GM10248 (cell line): ENCODE results near the gene PAX7.

Source experiments
- CTCF ChIA-PET: fragments of 300-600 bp; sonication (Branson Sonifier 250); formaldehyde crosslinking; extraction: SDS; loops from one replicate; lab custom pipeline; 2021; ENCODE audit warnings: antibody characterized with exemption; lab: Yijun Ruan, JAX
- POLR2A ChIA-PET: fragments of 350-650 bp; sonication (Branson Sonifier 250); formaldehyde crosslinking; extraction: SDS; loops from one replicate; lab custom pipeline; 2020; ENCODE audit warnings: antibody characterized with exemption; lab: Yijun Ruan, JAX
- DNase-seq: peaks from one replicate; pipeline ENCODE4 v3.0.0; 2012; ENCODE audit errors: extremely low spot score
- TF ChIP-seq, protein P1 (sequence below): IDR thresholded peaks from 2 replicates; pipeline ENCODE4 v1.5.1; 2012; ENCODE audit warnings: mild to moderate bottlenecking, low read depth; ENCODE audit errors: extremely low read depth, missing control alignments, control extremely low read depth

PAX7 gene

DNA sequence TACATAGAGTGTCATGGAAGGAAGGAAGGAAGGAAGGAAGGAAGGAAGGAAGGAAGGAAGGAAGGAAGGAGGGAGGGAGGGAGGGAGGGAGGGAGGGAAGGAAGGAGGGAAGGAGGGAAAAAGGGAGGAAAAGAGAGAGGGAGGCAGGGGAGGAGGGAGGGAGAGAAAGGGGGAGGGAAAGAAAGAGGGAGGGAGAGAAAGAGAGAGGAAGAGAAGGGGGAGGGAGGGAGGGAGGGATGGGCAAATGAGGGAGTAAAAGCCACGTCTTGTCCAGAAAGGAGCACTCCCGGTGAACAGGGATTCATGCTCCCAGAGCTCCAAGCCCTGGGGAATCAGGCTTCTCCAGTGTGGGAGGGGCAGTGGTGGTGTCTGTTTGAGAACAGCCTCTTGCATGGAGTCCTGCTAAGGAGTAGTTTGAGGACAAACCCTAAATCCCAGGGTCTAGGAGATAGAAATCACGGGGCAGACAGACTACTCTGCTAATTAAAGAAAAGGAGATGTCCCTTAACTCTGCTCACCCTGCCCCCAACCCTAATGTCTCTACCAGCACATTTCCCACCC, 157.3 kb downstream of the PAX7 start:
- CTCF ChIA-PET = interaction anchor here (1.4 kb wide), 1 partner anchor 17 kb away, joined by 3 read pairs; no protein-coding TSS in a partner anchor
- POLR2A ChIA-PET = interaction anchor here (0.5 kb wide), 1 partner anchor 276 kb away, joined by 4 read pairs; no protein-coding TSS in a partner anchor
- TF ChIP-seq, protein P1, sequence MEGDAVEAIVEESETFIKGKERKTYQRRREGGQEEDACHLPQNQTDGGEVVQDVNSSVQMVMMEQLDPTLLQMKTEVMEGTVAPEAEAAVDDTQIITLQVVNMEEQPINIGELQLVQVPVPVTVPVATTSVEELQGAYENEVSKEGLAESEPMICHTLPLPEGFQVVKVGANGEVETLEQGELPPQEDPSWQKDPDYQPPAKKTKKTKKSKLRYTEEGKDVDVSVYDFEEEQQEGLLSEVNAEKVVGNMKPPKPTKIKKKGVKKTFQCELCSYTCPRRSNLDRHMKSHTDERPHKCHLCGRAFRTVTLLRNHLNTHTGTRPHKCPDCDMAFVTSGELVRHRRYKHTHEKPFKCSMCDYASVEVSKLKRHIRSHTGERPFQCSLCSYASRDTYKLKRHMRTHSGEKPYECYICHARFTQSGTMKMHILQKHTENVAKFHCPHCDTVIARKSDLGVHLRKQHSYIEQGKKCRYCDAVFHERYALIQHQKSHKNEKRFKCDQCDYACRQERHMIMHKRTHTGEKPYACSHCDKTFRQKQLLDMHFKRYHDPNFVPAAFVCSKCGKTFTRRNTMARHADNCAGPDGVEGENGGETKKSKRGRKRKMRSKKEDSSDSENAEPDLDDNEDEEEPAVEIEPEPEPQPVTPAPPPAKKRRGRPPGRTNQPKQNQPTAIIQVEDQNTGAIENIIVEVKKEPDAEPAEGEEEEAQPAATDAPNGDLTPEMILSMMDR = no peak

DNA sequence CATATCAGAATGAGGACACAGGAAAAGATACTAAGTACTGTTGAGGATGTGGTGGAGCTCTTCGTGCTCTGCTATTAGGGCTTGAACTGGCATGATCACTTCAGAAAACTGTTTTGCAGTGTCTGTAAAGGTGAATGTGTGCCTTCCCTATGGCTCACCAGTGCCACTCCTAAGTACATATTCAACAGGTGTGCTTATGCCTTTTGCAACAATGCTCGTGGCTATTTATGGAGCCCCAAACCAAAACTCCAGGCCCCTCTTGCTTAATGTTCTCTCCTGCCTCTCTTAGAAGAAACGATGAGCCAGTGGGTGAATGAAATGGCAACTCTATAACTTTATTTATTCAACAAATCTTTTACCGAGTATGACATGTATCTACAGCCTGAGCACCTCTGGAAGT, 158.6 kb downstream of the PAX7 start:
- no peak for DNase-seq
- CTCF ChIA-PET = no interaction called here
- POLR2A ChIA-PET = no interaction called here
- TF ChIP-seq, protein P1 = no peak

More for the DNA sequence above, 157.3 kb downstream of the PAX7 start:
- DNase-seq = no peak

DNA sequence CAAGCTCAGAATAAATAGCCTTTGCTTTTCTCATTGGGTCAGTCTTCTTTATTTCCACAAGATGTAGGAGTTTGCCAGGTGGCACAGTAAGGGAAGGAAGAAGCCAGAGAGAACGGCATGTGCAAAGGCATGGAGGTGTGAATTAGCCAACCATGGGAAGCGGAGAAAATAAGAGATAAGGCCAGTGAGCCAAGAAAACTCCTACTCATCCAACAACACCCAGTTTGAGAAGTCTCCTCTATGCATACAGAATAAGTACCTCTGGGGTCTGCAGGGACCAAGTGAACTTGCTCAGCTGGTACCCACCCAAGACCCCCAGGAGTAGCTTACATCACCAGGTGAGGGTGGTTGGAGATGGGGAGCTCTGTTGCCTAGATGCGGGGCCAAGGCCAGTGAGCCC, 162.1 kb downstream of the PAX7 start:
- no peak for DNase-seq
- TF ChIP-seq, protein P1 = no peak
- POLR2A ChIA-PET = no interaction called here
- CTCF ChIA-PET = no interaction called here

DNA sequence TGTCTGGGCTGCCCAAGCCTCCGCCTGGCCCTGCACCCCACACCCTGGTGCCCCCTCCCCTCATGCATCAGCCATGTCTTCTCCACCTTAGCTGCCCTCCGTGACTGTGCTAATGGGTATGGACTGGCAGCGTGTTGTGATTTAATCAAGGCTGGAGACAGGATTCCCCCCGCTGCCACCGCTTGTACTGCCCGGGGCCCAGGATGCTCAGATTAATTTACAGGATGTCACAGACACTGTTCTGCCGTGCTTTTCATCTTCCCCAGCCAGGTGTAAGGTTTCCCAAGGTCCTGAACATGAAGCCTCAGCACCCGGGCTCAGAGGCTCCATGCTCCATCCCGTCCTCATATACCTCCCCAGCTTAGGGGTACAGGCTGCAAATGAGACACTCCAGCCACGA, 162.5 kb downstream of the PAX7 start:
- TF ChIP-seq, protein P1 = no peak
- DNase-seq = no peak
- ChIA-PET CTCF (no interaction called here), POLR2A (no interaction called here)

DNA sequence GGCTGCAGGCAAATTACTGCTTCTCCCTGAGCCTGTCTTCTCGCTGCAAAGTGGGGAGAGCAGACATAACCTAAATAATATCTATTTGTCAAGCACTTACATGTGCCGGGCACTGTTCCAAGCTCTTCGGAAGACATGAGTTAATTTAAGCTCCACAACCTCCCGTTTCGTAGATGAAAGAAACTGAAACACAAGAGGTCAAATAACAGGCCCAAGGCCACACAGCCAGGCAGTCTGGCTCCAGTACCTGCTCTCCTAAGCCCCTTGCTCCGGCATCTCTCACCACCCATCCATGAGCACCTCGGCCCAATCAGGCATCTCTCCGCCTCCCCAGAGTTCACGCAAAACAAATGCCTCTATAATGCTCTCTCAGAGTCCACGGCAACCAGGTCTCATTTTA, 163.4 kb downstream of the PAX7 start:
- POLR2A ChIA-PET = no interaction called here
- CTCF ChIA-PET = interaction anchor here (1.3 kb wide), 1 partner anchor 27 kb away, joined by 4 read pairs; no protein-coding TSS in a partner anchor
- no peak for DNase-seq
- TF ChIP-seq, protein P1 = no peak

DNA sequence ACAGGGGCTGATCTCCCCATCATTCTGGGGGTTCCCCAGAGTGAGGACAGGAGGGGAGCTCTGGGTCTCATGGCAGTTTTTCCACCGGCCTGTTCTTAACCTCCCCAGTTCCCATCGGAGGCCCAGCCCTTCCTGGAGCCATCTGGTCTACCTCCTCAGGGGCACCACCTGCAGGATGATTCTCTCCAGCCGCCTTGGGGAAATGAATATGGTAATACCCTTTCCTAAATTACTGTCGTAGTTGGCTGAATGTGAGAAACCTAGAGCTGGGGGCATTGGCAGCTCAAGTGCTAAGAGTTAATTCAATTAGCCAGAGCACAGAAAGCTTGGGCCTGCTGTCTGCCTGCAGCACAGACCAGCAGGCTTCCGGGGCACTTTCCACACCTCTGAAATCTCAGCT, 163.9 kb downstream of the PAX7 start:
- POLR2A ChIA-PET = no interaction called here
- no peak for DNase-seq
- CTCF ChIA-PET = interaction anchor here (1.3 kb wide), 1 partner anchor 27 kb away, joined by 4 read pairs; no protein-coding TSS in a partner anchor
- TF ChIP-seq, protein P1 = no peak
